ENCODE measurements around the gene C1orf159.

Gene C1orf159

GRCh38 chr1:1090424-1091343 is 25.2 kb downstream of the C1orf159 start:
- no peak for TF ChIP-seq POLR2A (IDR thresholded peaks at IDR 0.05; ENCODE audit: low read length)
- no peak for TF ChIP-seq GATA1 (IDR thresholded peaks at IDR 0.05; ENCODE audit: low read depth, low read length)
- DNase-seq, result no peak

GRCh38 chr1:1089731-1090423 is 26.0 kb downstream of the C1orf159 start:
- DNase-seq, result no peak
- TF ChIP-seq POLR2A (IDR thresholded peaks at IDR 0.05; ENCODE audit: low read length) (no peak), GATA1 (IDR thresholded peaks at IDR 0.05; ENCODE audit: low read depth, low read length) (no peak)

- DNase-seq, result no peak
- TF ChIP-seq POLR2A (IDR thresholded peaks at IDR 0.05; ENCODE audit: low read length) (no peak), GATA1 (IDR thresholded peaks at IDR 0.05; ENCODE audit: low read depth, low read length) (no peak)
Measured at GRCh38 chr1:1088801-1089680, 26.8 kb downstream of the C1orf159 start.

- DNase-seq, result no peak
- TF ChIP-seq GATA1 (IDR thresholded peaks at IDR 0.05; ENCODE audit: low read depth, low read length) (no peak), POLR2A (IDR thresholded peaks at IDR 0.05; ENCODE audit: low read length) (no peak)
Measured at GRCh38 chr1:1088029-1088800, 27.7 kb downstream of the C1orf159 start.

- DNase-seq, result no peak
- TF ChIP-seq POLR2A (IDR thresholded peaks at IDR 0.05; ENCODE audit: low read length) (no peak), GATA1 (IDR thresholded peaks at IDR 0.05; ENCODE audit: low read depth, low read length) (no peak)
Measured at GRCh38 chr1:1087351-1088028, 28.4 kb downstream of the C1orf159 start.

- no peak for DNase-seq
- no peak for TF ChIP-seq POLR2A (IDR thresholded peaks at IDR 0.05; ENCODE audit: low read length)
- no peak for TF ChIP-seq GATA1 (IDR thresholded peaks at IDR 0.05; ENCODE audit: low read depth, low read length)
Measured at GRCh38 chr1:1086911-1087341, 29.0 kb downstream of the C1orf159 start.

- no peak for DNase-seq
- TF ChIP-seq GATA1 (IDR thresholded peaks at IDR 0.05; ENCODE audit: low read depth, low read length) (no peak), POLR2A (IDR thresholded peaks at IDR 0.05; ENCODE audit: low read length) (no peak)
Measured at GRCh38 chr1:1085911-1086841, 29.7 kb downstream of the C1orf159 start.

GRCh38 chr1:1085171-1085841 is 30.6 kb downstream of the C1orf159 start:
- TF ChIP-seq GATA1 (IDR thresholded peaks at IDR 0.05; ENCODE audit: low read depth, low read length) (no peak), POLR2A (IDR thresholded peaks at IDR 0.05; ENCODE audit: low read length) (no peak)
- no peak for DNase-seq

GRCh38 chr1:1084372-1085170 is 31.3 kb downstream of the C1orf159 start:
- DNase-seq, result no peak

More at GRCh38 chr1:1084372-1085170, 31.3 kb downstream of the C1orf159 start:
- TF ChIP-seq POLR2A (IDR thresholded peaks at IDR 0.05; ENCODE audit: low read length) (no peak), GATA1 (IDR thresholded peaks at IDR 0.05; ENCODE audit: low read depth, low read length) (no peak)

Measured in erythroblast (primary cell).